Smooth muscle cell (in vitro differentiated cells): ENCODE results near the gene NDUFS8. TPM values are rescaled to one million over a fixed set of nuclear protein-coding genes. Genes with fewer than 3 reads are reported as not detected.

ENCODE experiments used
- DNase-seq: peaks from one replicate; lab custom pipeline; 2025; ENCODE audit not compliant: unreplicated experiment; lab: John Stamatoyannopoulos, UW
- H2AFZ ChIP-seq: fragments of 200-600 bp; sonication (generic); 2 replicates; pipeline ENCODE4 v1.6.0; 2016; ENCODE audit warnings: antibody characterized with exemption, low read depth, mild to moderate bottlenecking
- H3F3A ChIP-seq: fragments of 200-600 bp; sonication (generic); 2 replicates; pipeline ENCODE4 v1.6.0; 2017; ENCODE audit warnings: antibody characterized with exemption, low read depth
- H3K27ac ChIP-seq: fragments of 200-600 bp; sonication (generic); 2 replicates; pipeline ENCODE4 v1.5.1; 2016; ENCODE audit warnings: low read depth, mild to moderate bottlenecking
- H3K27me3 ChIP-seq: fragments of 200-600 bp; sonication (generic); 2 replicates; pipeline ENCODE4 v1.6.1; 2016; ENCODE audit warnings: low read depth, mild to moderate bottlenecking
- H3K36me3 ChIP-seq: fragments of 200-600 bp; sonication (generic); 2 replicates; pipeline ENCODE4 v1.5.1; 2016; ENCODE audit warnings: low read depth
- H3K4me1 ChIP-seq: fragments of 200-600 bp; sonication (generic); 2 replicates; pipeline ENCODE4 v1.5.1; 2016; ENCODE audit warnings: low read depth
- H3K4me2 ChIP-seq: fragments of 200-600 bp; sonication (generic); 2 replicates; pipeline ENCODE4 v1.6.0; 2016; ENCODE audit warnings: mild to moderate bottlenecking
- H3K4me3 ChIP-seq: fragments of 200-600 bp; sonication (generic); 2 replicates; pipeline ENCODE4 v1.5.1; 2016; ENCODE audit warnings: mild to moderate bottlenecking
- H3K79me2 ChIP-seq: fragments of 200-600 bp; sonication (generic); 2 replicates; pipeline ENCODE4 v1.6.0; 2016; ENCODE audit warnings: low read depth, mild to moderate bottlenecking
- H3K9ac ChIP-seq: fragments of 200-600 bp; sonication (generic); 2 replicates; pipeline ENCODE4 v1.6.0; 2016; ENCODE audit warnings: low read depth
- H3K9me3 ChIP-seq: fragments of 200-600 bp; sonication (generic); replicated peaks from 2 replicates; pipeline ENCODE4 v1.5.1; 2016; ENCODE audit warnings: low read depth
- H4K20me1 ChIP-seq: fragments of 200-600 bp; sonication (generic); 2 replicates; pipeline ENCODE4 v1.6.0; 2016; ENCODE audit warnings: low read depth
- WGBS: methylation state at CpG from one replicate; pipeline ENCODE4 v1.1.7; 2016; ENCODE audit warnings: low lambda C conversion rate; 5-methylcytosine and 5-hydroxymethylcytosine counted together
- polyA plus RNA-seq: library from polyadenylated mRNA; unstranded; fragments of >200 nt; fragmentation: Nextera tagmentation; extraction: Ambion mirVana; gene quantifications from 2 replicates; pipeline ENCODE4 v1.2.1, GENCODE V29; 2016
- total RNA-seq: library from RNA; depleted of rRNA; stranded (reverse); fragments of >200 nt; gene quantifications from 2 replicates; pipeline ENCODE4 v1.2.3, GENCODE V29; 2014
- TF ChIP-seq, protein P1 (sequence below): fragments of 200-600 bp; sonication (generic); IDR thresholded peaks from 2 replicates; pipeline ENCODE4 v1.5.1; 2017; ENCODE audit warnings: borderline replicate concordance, mild to moderate bottlenecking, antibody characterized with exemption; ENCODE audit not compliant: insufficient read depth, poor library complexity, severe bottlenecking

The NDUFS8 gene
- total and polyA plus RNA-seq, 2 experiments from 2014 or later: 165 to 314 TPM

GRCh38 chr11:68006606-68007166 lies 23.8 kb upstream of the NDUFS8 start:
- Histone ChIP-seq H3K4me2 (no peak overlapping the region), H3K79me2 (no peaks in the 10 kb centered on the region), H3K36me3 (no peaks in the 10 kb centered on the region), H3K27me3 (no peaks in the 10 kb centered on the region), H4K20me1 (no peaks in the 10 kb centered on the region), H3F3A (no peaks in the 10 kb centered on the region), H3K9me3 (no peaks in the 10 kb centered on the region), H3K9ac (no peak overlapping the region), H3K4me3 (no peak overlapping the region), H3K27ac (no peak overlapping the region), H2AFZ (no peak overlapping the region), H3K4me1 (peaks cover 20% of the 10 kb centered on the region)
- no peak for DNase-seq
- 98% methylated on average over 7 of the region's 7 CpGs for WGBS
- TF ChIP-seq, protein P1, sequence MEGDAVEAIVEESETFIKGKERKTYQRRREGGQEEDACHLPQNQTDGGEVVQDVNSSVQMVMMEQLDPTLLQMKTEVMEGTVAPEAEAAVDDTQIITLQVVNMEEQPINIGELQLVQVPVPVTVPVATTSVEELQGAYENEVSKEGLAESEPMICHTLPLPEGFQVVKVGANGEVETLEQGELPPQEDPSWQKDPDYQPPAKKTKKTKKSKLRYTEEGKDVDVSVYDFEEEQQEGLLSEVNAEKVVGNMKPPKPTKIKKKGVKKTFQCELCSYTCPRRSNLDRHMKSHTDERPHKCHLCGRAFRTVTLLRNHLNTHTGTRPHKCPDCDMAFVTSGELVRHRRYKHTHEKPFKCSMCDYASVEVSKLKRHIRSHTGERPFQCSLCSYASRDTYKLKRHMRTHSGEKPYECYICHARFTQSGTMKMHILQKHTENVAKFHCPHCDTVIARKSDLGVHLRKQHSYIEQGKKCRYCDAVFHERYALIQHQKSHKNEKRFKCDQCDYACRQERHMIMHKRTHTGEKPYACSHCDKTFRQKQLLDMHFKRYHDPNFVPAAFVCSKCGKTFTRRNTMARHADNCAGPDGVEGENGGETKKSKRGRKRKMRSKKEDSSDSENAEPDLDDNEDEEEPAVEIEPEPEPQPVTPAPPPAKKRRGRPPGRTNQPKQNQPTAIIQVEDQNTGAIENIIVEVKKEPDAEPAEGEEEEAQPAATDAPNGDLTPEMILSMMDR: no peak

GRCh38 chr11:68007498-68008380 lies 22.7 kb upstream of the NDUFS8 start:
- H3K4me3 ChIP-seq: no peak overlapping the region
- H3K27me3 ChIP-seq: no peaks in the 10 kb centered on the region
- H4K20me1 ChIP-seq: no peaks in the 10 kb centered on the region
- no peak overlapping the region for H3K9ac ChIP-seq
- no peak overlapping the region for H3K27ac ChIP-seq
- no peaks in the 10 kb centered on the region for H3K79me2 ChIP-seq
- no peaks in the 10 kb centered on the region for H3K9me3 ChIP-seq
- peaks cover 20% of the 10 kb centered on the region for H3K4me1 ChIP-seq
- H3K36me3 ChIP-seq: no peaks in the 10 kb centered on the region
- DNase-seq: no peak
- no peak overlapping the region for H2AFZ ChIP-seq
- TF ChIP-seq, protein P1: no peak
- H3K4me2 ChIP-seq: no peak overlapping the region
- H3F3A ChIP-seq: no peaks in the 10 kb centered on the region
- WGBS: 95% methylated on average over 16 of the region's 16 CpGs

DNA sequence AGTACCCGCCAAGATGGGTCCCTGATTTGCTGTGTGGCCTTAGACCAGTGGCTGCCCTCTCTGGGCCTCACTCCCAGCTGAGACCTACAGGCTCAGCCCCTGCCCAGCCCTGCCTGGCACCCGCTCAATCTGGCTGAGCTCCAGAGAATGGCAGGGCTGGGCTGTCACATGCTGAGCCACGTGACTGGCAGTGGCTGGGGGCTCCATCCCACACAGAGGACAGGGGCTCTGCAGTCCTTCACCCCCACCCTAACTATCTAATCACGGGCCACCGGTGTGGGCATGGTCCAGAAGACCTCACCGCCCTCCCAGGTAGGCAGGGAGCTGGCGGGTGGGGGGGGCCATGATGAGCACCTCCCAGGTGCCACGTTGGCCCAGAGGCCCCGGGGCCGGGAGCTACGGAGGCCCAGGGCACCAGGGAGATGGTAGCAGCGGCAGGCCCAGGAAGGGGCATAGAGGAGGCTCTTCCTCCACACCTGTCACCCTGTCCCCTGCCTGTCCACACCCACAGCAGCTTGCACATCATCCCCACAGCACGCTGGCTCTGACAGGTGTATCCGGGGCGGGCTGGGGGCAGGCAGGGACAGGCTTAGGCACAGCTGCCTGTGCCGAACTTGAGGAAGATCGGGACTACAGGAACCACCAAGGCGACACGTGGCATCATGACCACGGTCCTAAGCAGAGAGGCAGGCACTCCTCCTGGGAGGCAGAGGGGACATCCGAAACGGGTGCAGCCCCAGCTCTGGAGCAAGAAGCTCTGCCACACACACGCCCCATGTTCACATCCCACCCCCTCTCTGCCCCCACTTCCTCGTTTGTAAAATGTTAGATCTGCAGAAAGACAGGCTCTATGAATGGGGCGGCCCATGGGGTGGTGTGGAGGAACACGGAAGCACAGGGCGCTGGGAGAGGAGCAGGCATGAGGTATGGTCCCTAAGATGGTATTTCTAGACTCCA lies 21.8 kb upstream of the NDUFS8 start:
- Histone ChIP-seq H3F3A (no peaks in the 10 kb centered on the region), H3K9ac (no peak overlapping the region), H3K27me3 (no peaks in the 10 kb centered on the region), H3K79me2 (no peaks in the 10 kb centered on the region), H3K36me3 (no peaks in the 10 kb centered on the region), H3K4me3 (no peak overlapping the region), H4K20me1 (no peaks in the 10 kb centered on the region), H2AFZ (no peak overlapping the region), H3K4me1 (peaks cover 18% of the 10 kb centered on the region), H3K9me3 (no peaks in the 10 kb centered on the region), H3K4me2 (no peak overlapping the region), H3K27ac (no peak overlapping the region)
- 93% methylated on average over 27 of the region's 27 CpGs for WGBS
- TF ChIP-seq, protein P1: no peak
- DNase-seq: no peak
